ENCODE data around the gene JMJD8. TPM values are rescaled to one million over a fixed set of nuclear protein-coding genes. Genes with fewer than 3 reads are reported as not detected.
A peak's percentile ranks its signal among the peaks of the same experiment; 100 is the strongest.

Gene JMJD8
- total and polyA plus RNA-seq, 9 of the 15 experiments (the other 6 are each of a cell fraction or from before 2014, with no cell fraction given) = 1.2 to 50.6 (median 29.3) TPM

DNA sequence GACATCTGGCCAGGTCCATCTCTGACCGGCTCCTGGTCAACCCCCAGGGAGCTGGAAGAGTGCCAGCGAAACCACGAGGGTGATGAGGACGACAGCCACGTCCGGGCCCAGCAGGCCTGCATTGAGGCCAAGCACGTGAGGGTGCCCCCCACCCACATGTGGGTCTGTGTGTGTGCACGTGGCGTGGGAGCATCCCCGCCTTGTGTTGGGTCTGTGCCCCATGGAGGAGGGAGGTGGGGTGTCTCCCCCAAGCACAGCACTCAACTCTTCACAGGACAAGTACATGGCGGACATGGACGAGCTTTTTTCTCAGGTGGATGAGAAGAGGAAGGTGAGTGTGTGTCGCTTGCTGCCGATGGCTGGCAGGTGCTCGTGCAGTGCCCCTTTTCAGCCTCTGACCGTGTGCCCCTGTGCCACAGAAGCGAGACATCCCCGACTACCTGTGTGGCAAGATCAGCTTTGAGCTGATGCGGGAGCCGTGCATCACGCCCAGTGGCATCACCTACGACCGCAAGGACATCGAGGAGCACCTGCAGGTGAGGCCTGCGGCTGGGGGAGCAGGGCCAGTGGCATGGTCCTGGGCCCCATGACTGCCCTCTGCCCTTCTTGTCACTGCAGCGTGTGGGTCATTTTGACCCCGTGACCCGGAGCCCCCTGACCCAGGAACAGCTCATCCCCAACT is 2.2 kb downstream of the JMJD8 start (continued):
- TF ChIP-seq, protein P1, sequence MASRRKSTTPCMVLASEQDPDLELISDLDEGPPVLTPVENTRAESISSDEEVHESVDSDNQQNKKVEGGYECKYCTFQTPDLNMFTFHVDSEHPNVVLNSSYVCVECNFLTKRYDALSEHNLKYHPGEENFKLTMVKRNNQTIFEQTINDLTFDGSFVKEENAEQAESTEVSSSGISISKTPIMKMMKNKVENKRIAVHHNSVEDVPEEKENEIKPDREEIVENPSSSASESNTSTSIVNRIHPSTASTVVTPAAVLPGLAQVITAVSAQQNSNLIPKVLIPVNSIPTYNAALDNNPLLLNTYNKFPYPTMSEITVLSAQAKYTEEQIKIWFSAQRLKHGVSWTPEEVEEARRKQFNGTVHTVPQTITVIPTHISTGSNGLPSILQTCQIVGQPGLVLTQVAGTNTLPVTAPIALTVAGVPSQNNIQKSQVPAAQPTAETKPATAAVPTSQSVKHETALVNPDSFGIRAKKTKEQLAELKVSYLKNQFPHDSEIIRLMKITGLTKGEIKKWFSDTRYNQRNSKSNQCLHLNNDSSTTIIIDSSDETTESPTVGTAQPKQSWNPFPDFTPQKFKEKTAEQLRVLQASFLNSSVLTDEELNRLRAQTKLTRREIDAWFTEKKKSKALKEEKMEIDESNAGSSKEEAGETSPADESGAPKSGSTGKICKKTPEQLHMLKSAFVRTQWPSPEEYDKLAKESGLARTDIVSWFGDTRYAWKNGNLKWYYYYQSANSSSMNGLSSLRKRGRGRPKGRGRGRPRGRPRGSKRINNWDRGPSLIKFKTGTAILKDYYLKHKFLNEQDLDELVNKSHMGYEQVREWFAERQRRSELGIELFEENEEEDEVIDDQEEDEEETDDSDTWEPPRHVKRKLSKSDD (conservative IDR thresholded peaks at IDR 0.05; ENCODE audit: low read length) = no peak
- TF ChIP-seq RBM34 (IDR thresholded peaks at IDR 0.05; ENCODE audit: borderline replicate concordance, insufficient read depth, low read length) = no peak
- no peak for TF ChIP-seq ZNF551 (CRISPR knock-in tag; IDR thresholded peaks at IDR 0.05)
- TF ChIP-seq ELF2 (CRISPR knock-in tag; IDR thresholded peaks at IDR 0.05) = no peak
- no peak for TF ChIP-seq KDM1A (IDR thresholded peaks at IDR 0.05)
- TF ChIP-seq, protein P2, sequence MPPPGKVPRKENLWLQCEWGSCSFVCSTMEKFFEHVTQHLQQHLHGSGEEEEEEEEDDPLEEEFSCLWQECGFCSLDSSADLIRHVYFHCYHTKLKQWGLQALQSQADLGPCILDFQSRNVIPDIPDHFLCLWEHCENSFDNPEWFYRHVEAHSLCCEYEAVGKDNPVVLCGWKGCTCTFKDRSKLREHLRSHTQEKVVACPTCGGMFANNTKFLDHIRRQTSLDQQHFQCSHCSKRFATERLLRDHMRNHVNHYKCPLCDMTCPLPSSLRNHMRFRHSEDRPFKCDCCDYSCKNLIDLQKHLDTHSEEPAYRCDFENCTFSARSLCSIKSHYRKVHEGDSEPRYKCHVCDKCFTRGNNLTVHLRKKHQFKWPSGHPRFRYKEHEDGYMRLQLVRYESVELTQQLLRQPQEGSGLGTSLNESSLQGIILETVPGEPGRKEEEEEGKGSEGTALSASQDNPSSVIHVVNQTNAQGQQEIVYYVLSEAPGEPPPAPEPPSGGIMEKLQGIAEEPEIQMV (tag; conservative IDR thresholded peaks at IDR 0.05; ENCODE audit: low read depth) = no peak
- TF ChIP-seq FOXJ3 (CRISPR knock-in tag; IDR thresholded peaks at IDR 0.05) = no peak
- TF ChIP-seq MCM3 (IDR thresholded peaks at IDR 0.05) = no peak
- TF ChIP-seq, protein P3, sequence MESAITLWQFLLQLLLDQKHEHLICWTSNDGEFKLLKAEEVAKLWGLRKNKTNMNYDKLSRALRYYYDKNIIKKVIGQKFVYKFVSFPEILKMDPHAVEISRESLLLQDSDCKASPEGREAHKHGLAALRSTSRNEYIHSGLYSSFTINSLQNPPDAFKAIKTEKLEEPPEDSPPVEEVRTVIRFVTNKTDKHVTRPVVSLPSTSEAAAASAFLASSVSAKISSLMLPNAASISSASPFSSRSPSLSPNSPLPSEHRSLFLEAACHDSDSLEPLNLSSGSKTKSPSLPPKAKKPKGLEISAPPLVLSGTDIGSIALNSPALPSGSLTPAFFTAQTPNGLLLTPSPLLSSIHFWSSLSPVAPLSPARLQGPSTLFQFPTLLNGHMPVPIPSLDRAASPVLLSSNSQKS (CRISPR knock-in tag; IDR thresholded peaks at IDR 0.05) = no peak
- TF ChIP-seq, protein P4, sequence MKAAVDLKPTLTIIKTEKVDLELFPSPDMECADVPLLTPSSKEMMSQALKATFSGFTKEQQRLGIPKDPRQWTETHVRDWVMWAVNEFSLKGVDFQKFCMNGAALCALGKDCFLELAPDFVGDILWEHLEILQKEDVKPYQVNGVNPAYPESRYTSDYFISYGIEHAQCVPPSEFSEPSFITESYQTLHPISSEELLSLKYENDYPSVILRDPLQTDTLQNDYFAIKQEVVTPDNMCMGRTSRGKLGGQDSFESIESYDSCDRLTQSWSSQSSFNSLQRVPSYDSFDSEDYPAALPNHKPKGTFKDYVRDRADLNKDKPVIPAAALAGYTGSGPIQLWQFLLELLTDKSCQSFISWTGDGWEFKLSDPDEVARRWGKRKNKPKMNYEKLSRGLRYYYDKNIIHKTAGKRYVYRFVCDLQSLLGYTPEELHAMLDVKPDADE (conservative IDR thresholded peaks at IDR 0.05; ENCODE audit: control insufficient read depth, low read depth, low read length) = peak; percentile 42; the same call in 1 of the 2 replicates
- TF ChIP-seq, protein P5, sequence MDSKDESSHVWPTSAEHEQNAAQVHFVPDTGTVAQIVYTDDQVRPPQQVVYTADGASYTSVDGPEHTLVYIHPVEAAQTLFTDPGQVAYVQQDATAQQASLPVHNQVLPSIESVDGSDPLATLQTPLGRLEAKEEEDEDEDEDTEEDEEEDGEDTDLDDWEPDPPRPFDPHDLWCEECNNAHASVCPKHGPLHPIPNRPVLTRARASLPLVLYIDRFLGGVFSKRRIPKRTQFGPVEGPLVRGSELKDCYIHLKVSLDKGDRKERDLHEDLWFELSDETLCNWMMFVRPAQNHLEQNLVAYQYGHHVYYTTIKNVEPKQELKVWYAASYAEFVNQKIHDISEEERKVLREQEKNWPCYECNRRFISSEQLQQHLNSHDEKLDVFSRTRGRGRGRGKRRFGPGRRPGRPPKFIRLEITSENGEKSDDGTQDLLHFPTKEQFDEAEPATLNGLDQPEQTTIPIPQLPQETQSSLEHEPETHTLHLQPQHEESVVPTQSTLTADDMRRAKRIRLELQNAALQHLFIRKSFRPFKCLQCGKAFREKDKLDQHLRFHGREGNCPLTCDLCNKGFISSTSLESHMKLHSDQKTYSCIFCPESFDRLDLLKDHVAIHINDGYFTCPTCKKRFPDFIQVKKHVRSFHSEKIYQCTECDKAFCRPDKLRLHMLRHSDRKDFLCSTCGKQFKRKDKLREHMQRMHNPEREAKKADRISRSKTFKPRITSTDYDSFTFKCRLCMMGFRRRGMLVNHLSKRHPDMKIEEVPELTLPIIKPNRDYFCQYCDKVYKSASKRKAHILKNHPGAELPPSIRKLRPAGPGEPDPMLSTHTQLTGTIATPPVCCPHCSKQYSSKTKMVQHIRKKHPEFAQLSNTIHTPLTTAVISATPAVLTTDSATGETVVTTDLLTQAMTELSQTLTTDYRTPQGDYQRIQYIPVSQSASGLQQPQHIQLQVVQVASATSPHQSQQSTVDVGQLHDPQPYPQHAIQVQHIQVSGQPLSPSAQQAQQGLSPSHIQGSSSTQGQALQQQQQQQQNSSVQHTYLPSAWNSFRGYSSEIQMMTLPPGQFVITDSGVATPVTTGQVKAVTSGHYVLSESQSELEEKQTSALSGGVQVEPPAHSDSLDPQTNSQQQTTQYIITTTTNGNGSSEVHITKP (IDR thresholded peaks at IDR 0.05; ENCODE audit: partially characterized antibody) = peak; percentile 55
- TF ChIP-seq NCOA6 (IDR thresholded peaks at IDR 0.05) = no peak
- peak; percentile 26 for TF ChIP-seq DACH1 (IDR thresholded peaks at IDR 0.05; ENCODE audit: partially characterized antibody)
- peak; percentile 68; the same call in 1 of the 2 replicates for TF ChIP-seq EP400 (IDR thresholded peaks at IDR 0.05)
- no peak for TF ChIP-seq WHSC1 (IDR thresholded peaks at IDR 0.05; ENCODE audit: low read length)

Measured in K562 (cell line).